ELF-1 (cell line): ENCODE measurements around the gene SPIRE1.

ENCODE experiments used
- DNase-seq: peaks from one replicate; pipeline ENCODE4 v3.0.0-alpha.2; 2016; ENCODE audit warnings: low read depth, low spot score

The SPIRE1 gene

GRCh38 chr18:12449051-12449785, 208.7 kb downstream of the SPIRE1 start:
- DNase-seq = no peak

GRCh38 chr18:12445554-12445953, 212.4 kb downstream of the SPIRE1 start:
- DNase-seq = no peak

- no peak for DNase-seq
These were observed 214.4 kb downstream of the SPIRE1 start for GRCh38 chr18:12443551-12443950.

- DNase-seq = no peak
These were observed 215.0 kb downstream of the SPIRE1 start for GRCh38 chr18:12442946-12443345.

GRCh38 chr18:12441475-12442034, 216.4 kb downstream of the SPIRE1 start:
- DNase-seq = no peak

- DNase-seq = no peak
These were observed 219.7 kb downstream of the SPIRE1 start for GRCh38 chr18:12438257-12438656.

- no peak for DNase-seq
These were observed 222.0 kb downstream of the SPIRE1 start for GRCh38 chr18:12435867-12436266.

- no peak for DNase-seq
These were observed 223.4 kb downstream of the SPIRE1 start for GRCh38 chr18:12434541-12434929.

GRCh38 chr18:12433829-12434540, 223.9 kb downstream of the SPIRE1 start:
- no peak for DNase-seq

GRCh38 chr18:12432881-12433280, 225.0 kb downstream of the SPIRE1 start:
- DNase-seq = no peak

GRCh38 chr18:12432196-12432595, 225.7 kb downstream of the SPIRE1 start:
- no peak for DNase-seq

GRCh38 chr18:12431561-12431960, 226.3 kb downstream of the SPIRE1 start:
- DNase-seq = no peak

GRCh38 chr18:12430137-12430990, 227.5 kb downstream of the SPIRE1 start:
- no peak for DNase-seq

- DNase-seq = no peak
These were observed 228.4 kb downstream of the SPIRE1 start for GRCh38 chr18:12429556-12429955.

GRCh38 chr18:12428923-12429322, 229.0 kb downstream of the SPIRE1 start:
- no peak for DNase-seq

- no peak for DNase-seq
These were observed 231.0 kb downstream of the SPIRE1 start for GRCh38 chr18:12426924-12427323.

- DNase-seq = no peak
These were observed 233.7 kb downstream of the SPIRE1 start for GRCh38 chr18:12424252-12424651.

- DNase-seq = no peak
These were observed 234.1 kb downstream of the SPIRE1 start for GRCh38 chr18:12423820-12424219.

GRCh38 chr18:12423393-12423792, 234.5 kb downstream of the SPIRE1 start:
- DNase-seq = no peak

GRCh38 chr18:12422936-12423335, 235.0 kb downstream of the SPIRE1 start:
- DNase-seq = no peak

- no peak for DNase-seq
These were observed 236.2 kb downstream of the SPIRE1 start for GRCh38 chr18:12421732-12422131.

- DNase-seq = peak; percentile 40
These were observed 237.0 kb downstream of the SPIRE1 start for GRCh38 chr18:12420821-12421421.
